ENCODE measurements around the gene PDIA5.

Gene PDIA5

DNA sequence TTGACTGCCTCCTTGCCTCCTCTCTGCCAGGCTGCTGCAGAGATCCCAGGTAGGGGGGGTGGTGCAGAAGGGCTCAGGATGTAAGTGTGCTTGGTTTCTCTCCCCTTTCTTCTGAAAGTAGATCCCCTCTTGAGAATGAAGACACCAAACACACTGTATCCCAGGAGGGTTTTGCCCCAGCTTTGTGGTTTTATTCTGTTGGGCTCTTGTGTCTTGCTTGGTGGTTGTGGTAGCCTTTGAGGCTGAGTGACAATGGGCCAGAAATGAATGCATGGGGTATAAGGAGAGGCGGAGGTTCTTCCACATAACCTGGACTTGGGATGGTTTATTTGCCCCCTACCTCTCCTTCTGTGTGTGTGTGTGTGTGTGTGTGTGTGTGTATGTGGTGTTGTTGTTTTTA is 5.7 kb downstream of the PDIA5 start:
- Histone ChIP-seq H3K27ac (no peak overlapping the region), H3K9ac (no peak overlapping the region), H3K4me2 (no peak overlapping the region), H3K27me3 (ENCODE audit: insufficient read depth, low read depth) (no peaks in the 10 kb centered on the region), H3K79me2 (ENCODE audit: insufficient read depth, low read depth) (peaks cover 98% of the 10 kb centered on the region), H4K20me1 (ENCODE audit: insufficient read depth) (peaks cover 17% of the 10 kb centered on the region), H2AFZ (ENCODE audit: low read depth) (no peak overlapping the region), H3K36me3 (ENCODE audit: insufficient read depth) (no peaks in the 10 kb centered on the region), H3K4me1 (ENCODE audit: low read depth, poor library complexity, severe bottlenecking) (peaks cover 25% of the 10 kb centered on the region), H3K4me3 (IDR thresholded peaks at IDR 0.05; ENCODE audit: insufficient read depth, low read depth, low read length) (no peak overlapping the region)
- TF ChIP-seq, protein P1, sequence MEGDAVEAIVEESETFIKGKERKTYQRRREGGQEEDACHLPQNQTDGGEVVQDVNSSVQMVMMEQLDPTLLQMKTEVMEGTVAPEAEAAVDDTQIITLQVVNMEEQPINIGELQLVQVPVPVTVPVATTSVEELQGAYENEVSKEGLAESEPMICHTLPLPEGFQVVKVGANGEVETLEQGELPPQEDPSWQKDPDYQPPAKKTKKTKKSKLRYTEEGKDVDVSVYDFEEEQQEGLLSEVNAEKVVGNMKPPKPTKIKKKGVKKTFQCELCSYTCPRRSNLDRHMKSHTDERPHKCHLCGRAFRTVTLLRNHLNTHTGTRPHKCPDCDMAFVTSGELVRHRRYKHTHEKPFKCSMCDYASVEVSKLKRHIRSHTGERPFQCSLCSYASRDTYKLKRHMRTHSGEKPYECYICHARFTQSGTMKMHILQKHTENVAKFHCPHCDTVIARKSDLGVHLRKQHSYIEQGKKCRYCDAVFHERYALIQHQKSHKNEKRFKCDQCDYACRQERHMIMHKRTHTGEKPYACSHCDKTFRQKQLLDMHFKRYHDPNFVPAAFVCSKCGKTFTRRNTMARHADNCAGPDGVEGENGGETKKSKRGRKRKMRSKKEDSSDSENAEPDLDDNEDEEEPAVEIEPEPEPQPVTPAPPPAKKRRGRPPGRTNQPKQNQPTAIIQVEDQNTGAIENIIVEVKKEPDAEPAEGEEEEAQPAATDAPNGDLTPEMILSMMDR (conservative IDR thresholded peaks at IDR 0.05; ENCODE audit: low read depth, low read length): no peak

DNA sequence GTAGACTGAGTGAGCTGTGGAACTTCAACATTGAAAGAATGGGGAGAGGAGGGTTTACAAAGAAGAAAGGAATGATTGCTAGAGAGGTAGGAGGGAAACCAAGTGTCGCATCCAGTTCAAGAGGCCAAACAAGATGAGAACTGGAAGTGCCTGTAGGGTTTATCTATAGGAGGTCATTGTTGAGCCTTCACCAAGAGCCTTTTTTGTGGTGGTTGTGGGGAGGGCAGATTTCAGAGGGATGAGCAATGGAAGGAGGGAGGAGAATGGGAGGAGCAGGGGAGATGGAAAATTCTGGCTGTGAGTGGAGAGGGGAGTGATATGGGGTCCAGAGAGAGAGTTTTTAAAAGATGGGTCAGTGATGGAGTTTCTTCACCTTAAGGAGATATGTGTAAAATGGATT is 8.5 kb downstream of the PDIA5 start:
- Histone ChIP-seq H3K4me1 (ENCODE audit: low read depth, poor library complexity, severe bottlenecking) (peaks cover 12% of the 10 kb centered on the region), H4K20me1 (ENCODE audit: insufficient read depth) (peaks cover 22% of the 10 kb centered on the region)

DNA sequence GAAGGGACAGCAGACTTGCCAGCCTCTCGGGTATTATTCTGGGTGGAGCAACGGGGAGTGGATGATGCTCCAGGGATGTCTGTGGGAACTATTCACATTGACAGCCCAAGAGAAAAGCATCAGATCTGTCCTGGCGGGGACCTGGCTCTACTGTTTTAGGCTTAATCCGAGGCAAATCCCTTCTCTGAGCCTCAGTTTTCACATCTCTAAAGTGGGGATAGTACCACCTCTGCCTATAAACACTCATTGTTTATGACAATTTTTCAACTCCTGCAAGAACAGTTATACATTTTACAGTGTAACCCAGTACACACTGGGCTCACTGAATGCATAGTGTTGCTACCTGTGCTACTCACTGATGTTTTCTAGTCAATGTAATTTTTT is 9.3 kb downstream of the PDIA5 start:
- H3K4me3 ChIP-seq (IDR thresholded peaks at IDR 0.05; ENCODE audit: insufficient read depth, low read depth, low read length): no peak overlapping the region
- no peak overlapping the region for H2AFZ ChIP-seq (ENCODE audit: low read depth)
- no peak overlapping the region for H3K9ac ChIP-seq
- no peak overlapping the region for H3K27ac ChIP-seq
- peaks cover 90% of the 10 kb centered on the region for H3K79me2 ChIP-seq (ENCODE audit: insufficient read depth, low read depth)
- peaks cover 18% of the 10 kb centered on the region for H3K4me1 ChIP-seq (ENCODE audit: low read depth, poor library complexity, severe bottlenecking)
- no peaks in the 10 kb centered on the region for H3K27me3 ChIP-seq (ENCODE audit: insufficient read depth, low read depth)
- TF ChIP-seq, protein P1 (conservative IDR thresholded peaks at IDR 0.05; ENCODE audit: low read depth, low read length): no peak
- no peak overlapping the region for H3K4me2 ChIP-seq
- no peaks in the 10 kb centered on the region for H3K36me3 ChIP-seq (ENCODE audit: insufficient read depth)
- H4K20me1 ChIP-seq (ENCODE audit: insufficient read depth): peaks cover 22% of the 10 kb centered on the region

More for the DNA sequence above, 8.5 kb downstream of the PDIA5 start:
- Histone ChIP-seq H2AFZ (ENCODE audit: low read depth) (no peak overlapping the region), H3K27ac (no peak overlapping the region), H3K27me3 (ENCODE audit: insufficient read depth, low read depth) (no peaks in the 10 kb centered on the region), H3K36me3 (ENCODE audit: insufficient read depth) (no peaks in the 10 kb centered on the region), H3K79me2 (ENCODE audit: insufficient read depth, low read depth) (peaks cover 89% of the 10 kb centered on the region), H3K9ac (no peak overlapping the region), H3K4me3 (IDR thresholded peaks at IDR 0.05; ENCODE audit: insufficient read depth, low read depth, low read length) (no peak overlapping the region), H3K4me2 (no peak overlapping the region)
- TF ChIP-seq, protein P1 (conservative IDR thresholded peaks at IDR 0.05; ENCODE audit: low read depth, low read length): no peak

DNA sequence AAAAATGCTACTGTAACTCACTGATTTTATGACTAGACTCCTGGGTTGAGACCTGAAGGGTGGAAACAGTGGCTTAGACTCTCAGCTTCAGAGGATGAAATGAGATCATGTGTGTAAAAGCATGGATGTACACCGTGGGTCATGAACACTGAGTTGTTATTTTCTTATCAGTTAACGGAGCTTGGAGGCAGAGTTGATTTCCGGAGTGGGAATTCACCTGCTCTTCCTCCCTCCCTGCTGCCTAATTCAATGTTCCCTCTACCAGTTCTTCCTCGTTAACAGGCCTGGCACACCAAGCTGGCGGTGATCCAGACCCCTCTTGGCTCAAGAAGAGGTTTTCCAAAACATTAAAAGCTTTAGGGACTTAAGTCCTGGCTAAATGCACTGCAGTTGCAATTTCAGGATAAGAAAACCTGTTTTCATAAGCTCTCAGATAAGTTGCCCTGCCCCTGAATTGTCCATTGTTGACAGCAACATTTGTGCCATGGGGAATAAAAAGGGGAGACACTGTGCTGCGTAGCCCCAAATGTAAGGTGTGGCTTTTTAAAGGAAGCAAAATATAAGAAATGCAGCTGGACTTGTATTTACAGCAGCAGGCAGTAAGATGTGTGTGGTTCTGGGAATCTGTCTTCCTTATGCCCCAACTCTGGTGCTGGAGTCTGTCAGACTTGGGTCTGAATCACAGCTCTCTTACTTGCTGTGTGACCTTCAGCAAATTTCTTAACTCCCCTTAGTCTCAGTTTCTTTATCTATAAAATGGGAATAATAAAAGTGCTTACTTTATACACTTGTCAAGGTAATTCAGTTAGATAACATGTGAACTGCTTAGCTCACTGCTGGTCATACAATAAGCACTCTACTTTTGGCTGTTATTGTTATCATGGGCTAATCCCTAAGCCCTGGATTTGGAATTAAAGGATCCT is 9.9 kb downstream of the PDIA5 start:
- Histone ChIP-seq H3K36me3 (ENCODE audit: insufficient read depth) (no peaks in the 10 kb centered on the region), H3K4me3 (IDR thresholded peaks at IDR 0.05; ENCODE audit: insufficient read depth, low read depth, low read length) (no peak overlapping the region), H4K20me1 (ENCODE audit: insufficient read depth) (peaks cover 22% of the 10 kb centered on the region), H3K9ac (no peak overlapping the region), H3K27ac (no peak overlapping the region), H3K4me1 (ENCODE audit: low read depth, poor library complexity, severe bottlenecking) (peaks cover 18% of the 10 kb centered on the region), H3K27me3 (ENCODE audit: insufficient read depth, low read depth) (no peaks in the 10 kb centered on the region), H2AFZ (ENCODE audit: low read depth) (no peak overlapping the region), H3K79me2 (ENCODE audit: insufficient read depth, low read depth) (peaks cover 89% of the 10 kb centered on the region), H3K4me2 (no peak overlapping the region)
- TF ChIP-seq, protein P1 (conservative IDR thresholded peaks at IDR 0.05; ENCODE audit: low read depth, low read length): no peak

Data from KMS-11 (cell line).